ENCODE results near the gene PRPF8. TPM values are rescaled to one million over a fixed set of nuclear protein-coding genes. Genes with fewer than 3 reads are reported as not detected.

The PRPF8 gene
- total and polyA plus RNA-seq, 2 of the 8 experiments (the other 6 are each of a cell fraction or from before 2014, with no cell fraction given), result 329 to 337 TPM

DNA sequence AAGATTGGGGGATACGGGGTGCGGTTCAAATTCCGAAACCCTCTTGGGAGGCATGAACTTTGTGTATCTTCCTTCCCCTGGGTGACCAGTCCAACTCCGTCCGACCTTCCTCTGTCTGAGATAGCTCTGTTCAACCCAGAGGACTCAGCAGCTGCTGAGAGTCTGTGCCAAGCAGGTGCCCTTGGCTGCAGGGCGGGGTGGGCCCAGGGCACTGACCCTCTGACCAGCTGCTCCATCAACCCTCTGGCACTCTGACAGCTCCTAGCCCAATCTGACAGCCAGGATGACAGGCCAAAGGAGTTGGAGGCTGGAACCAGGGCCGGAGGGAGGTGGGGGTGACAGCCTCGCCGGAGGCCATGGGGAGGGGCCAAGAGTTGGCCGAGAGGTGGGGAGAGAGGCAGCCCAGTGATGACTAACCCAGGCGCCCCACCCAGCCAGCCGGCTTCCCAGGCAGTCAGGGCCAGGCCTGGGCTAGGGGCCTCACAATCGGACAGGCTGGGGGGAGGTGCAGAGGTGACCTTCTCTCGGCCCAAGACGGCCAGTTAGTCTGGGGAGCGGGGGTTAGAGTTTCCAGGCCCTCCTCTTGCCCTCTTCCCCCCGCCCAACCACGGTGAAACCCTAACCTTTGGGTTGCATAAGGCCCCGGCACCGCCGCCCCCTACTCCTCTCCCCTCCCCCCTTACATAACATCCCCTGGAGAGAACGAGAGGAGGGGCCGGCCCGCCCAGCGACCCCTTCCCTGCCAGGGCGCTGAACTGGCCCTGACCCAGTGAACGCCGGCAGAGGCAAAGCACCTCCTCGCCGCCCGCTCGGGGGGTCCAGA, 30.5 kb upstream of the PRPF8 start:
- Histone ChIP-seq H3K56ac (replicated peaks; ENCODE audit: insufficient read length, low read depth, low read length) (no peak overlapping the region), H3K4ac (replicated peaks; ENCODE audit: insufficient read length, low read depth, low read length) (no peak overlapping the region), H2BK5ac (ENCODE audit: low read depth, low read length) (no peak overlapping the region), H3K23ac (ENCODE audit: insufficient read length) (no peak overlapping the region), H3K79me1 (ENCODE audit: low read depth, low read length) (peaks cover 7% of the 10 kb centered on the region; the same call in 1 of the 2 replicates), H2AK5ac (ENCODE audit: low read depth, low read length) (no peak overlapping the region), H3K14ac (ENCODE audit: insufficient read length) (no peak overlapping the region), H4K91ac (replicated peaks; ENCODE audit: insufficient read length, low read length) (no peak overlapping the region), H3K4me3 (ENCODE audit: extremely low read depth in 1 of 4, insufficient read depth in 2 of 4, low read depth in 3 of 4, low read length in 4 of 4) (peak overlapping the region; percentile 48 to 83 (median 65)), H2BK15ac (ENCODE audit: low read length) (no peak overlapping the region), H3K27me3 (replicated peaks in 1 of 4; ENCODE audit: control insufficient read depth in 3 of 4, extremely low read depth in 1 of 4, insufficient read depth in 3 of 4, low read length in 3 of 4) (no peaks in the 10 kb centered on the region; a peak in 1 of 7 replicates), H3K9me3 (ENCODE audit: insufficient read depth in 2 of 2, low read depth in 1 of 2, low read length in 1 of 2) (no peaks in the 10 kb centered on the region), H3K9ac (replicated peaks in 1 of 4; ENCODE audit: extremely low read depth in 1 of 4, low read depth in 3 of 4, low read length in 3 of 4) (no peak overlapping the region; a peak in 2 of 7 replicates), H2BK20ac (ENCODE audit: low read length) (no peak overlapping the region), H3K27ac (ENCODE audit: low read depth, low read length) (no peak overlapping the region), H3K4me2 (ENCODE audit: insufficient read depth in 1 of 2, low read depth in 2 of 2, low read length in 2 of 2) (peak overlapping the region; percentile 68 to 92), H4K20me1 (replicated peaks in 1 of 2; ENCODE audit: control insufficient read depth in 1 of 2, insufficient read depth in 2 of 2, low read length in 2 of 2) (peaks cover 0 to 7% of the 10 kb centered on the region in 2 experiments), H2BK12ac (ENCODE audit: low read depth, low read length) (no peak overlapping the region), H3K4me1 (replicated peaks in 1 of 4; ENCODE audit: control insufficient read depth in 3 of 4, insufficient read depth in 4 of 4, low read length in 3 of 4) (peaks cover 0 to 19% (median 16%) of the 10 kb centered on the region in 4 experiments; a peak in 6 of 7 replicates), H4K8ac (ENCODE audit: extremely low read depth, insufficient read depth, low read length) (no peak overlapping the region), H2BK120ac (replicated peaks; ENCODE audit: low read depth, low read length) (no peak overlapping the region), H3K18ac (ENCODE audit: extremely low read depth, low read length) (no peak overlapping the region; the same call in 1 of the 2 replicates), H3K79me2 (ENCODE audit: control insufficient read depth in 1 of 2, insufficient read depth in 2 of 2, low read length in 2 of 2) (no peaks in the 10 kb centered on the region), H4K5ac (ENCODE audit: insufficient read length, low read depth, low read length) (no peak overlapping the region), H3K36me3 (ENCODE audit: control insufficient read depth in 2 of 4, insufficient read depth in 4 of 4, low read length in 3 of 4) (no peaks in the 10 kb centered on the region), H3K23me2 (ENCODE audit: low read depth, low read length) (peaks cover 21% of the 10 kb centered on the region), H2AFZ (ENCODE audit: low read length) (no peak overlapping the region)
- 8% methylated on average over 14 of the region's 32 CpGs; no CpG with 5 or more reads in 1 of the 2 experiments for WGBS, 2 experiments (ENCODE audit: extremely low coverage in 1 of 2, insufficient coverage in 1 of 2, insufficient read length in 1 of 2, insufficient replicate concordance in 2 of 2, low coverage in 1 of 2, low lambda C conversion rate in 2 of 2, missing lambda C conversion rate in 1 of 2)
- DNase-seq (ENCODE audit: low read depth in 1 of 2, low spot score in 2 of 2) (peak in 1 of 2 experiments; percentile 67), FAIRE-seq (no peak)
- ChIA-PET CTCF (ENCODE audit: partially characterized antibody) (interaction anchor here (0.8 to 3.4 kb wide), 9 partner anchors 13 to 144 kb away, joined by 3 to 36 read pairs (median 6); partner anchors contain the start of gene PRPF8), POLR2A (ENCODE audit: partially characterized antibody) (interaction anchor here (0.5 to 2.6 kb wide), 14 partner anchors 8 to 280 kb away, joined by 3 to 31 read pairs (median 4); partner anchors contain the start of genes PRPF8, RILP, RPA1 and SERPINF1)
- TF ChIP-seq NRF1 (IDR thresholded peaks at IDR 0.05; ENCODE audit: low read depth, low read length), result no peak
- no peak for TF ChIP-seq SP4 (IDR thresholded peaks at IDR 0.05; ENCODE audit: low read length)
- peak; percentile 33; the same call in 1 of the 2 replicates for TF ChIP-seq RBBP5 (IDR thresholded peaks at IDR 0.05; ENCODE audit: borderline replicate concordance, low read depth, low read length)
- TF ChIP-seq KDM4A (IDR thresholded peaks at IDR 0.05; ENCODE audit: low read depth, low read length, severe bottlenecking), result no peak
- TF ChIP-seq BCL11A (IDR thresholded peaks at IDR 0.05; ENCODE audit: low read depth in 2 of 2, low read length in 2 of 2), result no peak
- no peak for TF ChIP-seq ZNF274 (IDR thresholded peaks at IDR 0.05; ENCODE audit: borderline replicate concordance, extremely low read depth, low read length)
- no peak for TF ChIP-seq EGR1 (IDR thresholded peaks at IDR 0.05; ENCODE audit: borderline replicate concordance, low read depth, low read length)
- peak; percentile 73 to 92; a peak in 3 of 4 replicates for TF ChIP-seq SIN3A (conservative IDR thresholded peaks at IDR 0.05 in 1 of 2, IDR thresholded peaks at IDR 0.05 in 1 of 2; ENCODE audit: low read depth in 1 of 2, low read length in 2 of 2)
- TF ChIP-seq CTBP2 (IDR thresholded peaks at IDR 0.05; ENCODE audit: borderline replicate concordance, insufficient read depth, insufficient read length, low read length), result peak; percentile 99
- no peak for TF ChIP-seq SRF (IDR thresholded peaks at IDR 0.05; ENCODE audit: low read depth, low read length)
- TF ChIP-seq MAFK (IDR thresholded peaks at IDR 0.05; ENCODE audit: low read depth, low read length), result no peak
